Activated CD4-positive, CD25-positive, alpha-beta regulatory T cell treated with anti-CD3 and anti-CD28 coated beads, Interleukin-2, amount 50 U/mL, for 16 hours (primary cell): ENCODE measurements around the gene EPHX1.
"Not testable (repeated sequence)": the region's sequence is repeated elsewhere in the genome, so short reads cannot be mapped to it uniquely, and the experiment has no call there.

Experiments
- DNase-seq: peaks from one replicate; pipeline ENCODE4 v3.0.0-alpha.2; 2020; ENCODE audit warnings: low read depth, low spot score

EPHX1 gene

DNA sequence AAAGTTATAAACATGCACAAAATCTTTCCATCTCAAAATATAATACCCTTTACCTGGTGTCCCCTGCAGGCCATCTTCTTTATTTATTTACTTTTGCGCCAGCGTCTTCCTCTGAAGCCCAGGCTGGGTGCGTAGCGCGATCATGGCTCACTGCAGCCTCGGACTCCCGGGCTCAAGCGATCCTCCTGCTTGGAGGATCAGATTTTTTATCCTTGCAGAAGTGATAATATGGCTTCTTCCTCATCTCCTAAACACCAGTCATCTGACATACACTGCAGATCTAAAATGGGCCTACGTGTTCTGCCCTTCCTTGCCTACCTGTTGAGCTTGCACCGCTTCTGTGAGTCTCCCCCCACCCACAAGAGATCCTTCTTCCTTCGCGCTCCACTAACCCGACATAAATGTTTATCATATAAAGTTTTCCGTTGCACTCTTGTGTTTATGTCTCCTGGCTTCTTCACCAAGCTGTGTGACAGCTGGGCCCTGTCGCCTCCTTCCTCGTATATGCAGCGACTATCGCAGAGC lies 32.8 kb upstream of the EPHX1 start:
- no peak for DNase-seq

- DNase-seq, result peak; percentile 99
Observed at GRCh38 chr1:225777583-225778336, 32.2 kb upstream of the EPHX1 start, which contains the start of gene SRP9. Gene SRP9, plus strand, starts transcription at chr1:225777826. Its CDS starts 115 bp downstream, at chr1:225777941.

- DNase-seq, result no peak
Observed at GRCh38 chr1:225778337-225778669, 31.6 kb upstream of the EPHX1 start.

GRCh38 chr1:225779165-225779564 lies 30.8 kb upstream of the EPHX1 start:
- DNase-seq, result not testable (repeated sequence)

- no peak for DNase-seq
Observed at GRCh38 chr1:225780134-225780533, 29.8 kb upstream of the EPHX1 start.

DNA sequence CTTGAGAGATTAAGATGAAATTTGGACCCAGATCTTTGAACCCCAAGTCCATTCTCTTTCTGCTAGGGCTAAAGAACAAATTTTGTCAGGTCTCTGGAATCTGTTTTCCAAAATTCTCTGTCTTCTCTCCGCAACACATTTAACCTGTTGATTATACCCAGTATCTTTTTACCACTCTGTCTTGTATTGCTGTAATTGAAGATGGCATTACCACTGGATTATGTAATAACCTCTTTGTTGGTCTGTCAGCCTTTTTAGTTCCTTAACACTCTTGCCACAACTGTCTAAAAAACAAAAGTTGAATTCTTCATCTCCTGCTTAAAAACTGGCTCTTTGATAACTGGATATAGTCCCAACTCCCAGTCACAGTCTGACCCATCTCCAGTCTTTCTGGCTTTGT lies 29.3 kb upstream of the EPHX1 start:
- no peak for DNase-seq

- DNase-seq, result not testable (repeated sequence)
Observed at GRCh38 chr1:225789142-225789541, 20.8 kb upstream of the EPHX1 start.

- DNase-seq, result no peak
Observed at GRCh38 chr1:225794954-225795353, 15.0 kb upstream of the EPHX1 start.

- DNase-seq, result not testable (repeated sequence)
Observed at GRCh38 chr1:225796097-225796496, 13.8 kb upstream of the EPHX1 start.

DNA sequence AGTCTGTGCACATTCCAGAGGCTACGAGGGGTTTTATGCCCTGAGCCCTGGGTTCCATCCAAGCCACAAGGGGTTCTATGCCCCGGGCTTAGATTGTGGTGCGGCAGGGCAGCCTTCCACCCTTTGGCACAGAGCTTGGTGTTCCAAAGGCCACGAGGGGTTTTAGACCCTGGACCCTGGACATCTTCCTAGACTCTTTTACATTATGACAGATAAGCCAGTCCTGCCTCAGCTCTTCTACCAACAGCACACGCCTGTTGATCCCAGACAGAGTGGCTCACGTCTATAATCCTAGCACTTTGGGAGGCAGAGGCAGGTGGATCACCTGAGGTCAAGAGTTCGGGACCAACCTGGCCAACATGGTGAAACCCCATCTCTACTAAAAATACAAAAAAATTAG lies 8.8 kb upstream of the EPHX1 start:
- DNase-seq, result not testable (repeated sequence)

DNA sequence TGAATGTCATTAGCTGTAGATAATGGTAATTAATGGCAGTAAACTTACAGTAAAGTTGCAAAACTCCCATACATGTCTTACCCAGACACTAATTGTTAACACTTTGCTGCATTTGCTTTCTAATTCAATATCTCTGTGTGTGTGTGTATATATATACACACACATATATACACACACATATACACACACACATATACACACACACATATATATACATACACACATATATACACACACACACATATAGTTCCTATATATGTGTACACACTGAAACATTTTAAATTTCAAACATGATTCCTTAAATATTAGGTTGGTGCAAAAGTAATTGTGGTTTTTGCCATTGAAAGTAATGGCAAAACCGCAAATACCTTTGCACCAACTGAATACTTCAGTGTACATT lies 3.7 kb upstream of the EPHX1 start:
- DNase-seq, result no peak

DNA sequence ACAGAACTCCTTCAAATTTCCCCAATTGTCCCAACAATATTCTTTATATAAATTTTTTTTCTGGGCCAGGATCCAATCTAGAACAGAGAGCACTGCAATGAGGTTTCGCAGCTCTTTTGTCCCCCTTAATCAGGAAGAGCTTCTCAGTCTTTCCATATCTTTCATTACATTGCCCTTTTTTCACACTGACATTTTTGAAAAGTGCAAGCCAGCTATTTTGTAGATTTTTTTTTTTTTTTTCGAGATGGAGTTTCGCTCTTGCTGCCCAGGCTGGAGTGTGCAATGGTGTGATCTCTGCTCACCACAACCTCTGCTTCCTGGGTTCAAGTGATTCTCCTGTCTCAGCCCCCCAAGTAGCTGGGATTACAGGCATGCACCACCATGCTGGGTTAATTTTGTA lies 3.2 kb upstream of the EPHX1 start:
- DNase-seq, result not testable (repeated sequence)

DNA sequence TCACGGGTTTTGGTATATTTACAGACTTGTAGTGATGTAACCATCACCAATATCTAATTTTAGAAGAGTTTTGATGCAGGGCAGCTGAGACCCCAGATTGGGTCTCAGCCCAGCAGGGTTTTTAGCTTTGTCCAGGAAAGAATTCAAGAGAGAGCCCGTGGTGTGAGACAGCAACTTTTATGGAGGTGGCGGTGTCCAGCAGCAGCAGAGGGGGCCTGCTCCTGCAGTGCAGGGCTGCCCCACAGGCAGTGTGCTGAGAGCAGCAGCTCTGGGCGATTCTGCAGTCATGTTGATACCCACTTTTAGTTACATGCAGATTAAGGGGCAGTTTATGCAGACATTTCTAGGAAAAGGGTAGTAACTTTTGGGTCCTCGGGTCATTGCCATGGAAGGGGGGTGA lies 1.8 kb upstream of the EPHX1 start:
- DNase-seq, result no peak

GRCh38 chr1:225810579-225811538 lies 935 bp downstream of the EPHX1 start:
- DNase-seq, result not testable (repeated sequence)

- DNase-seq, result no peak
Observed at GRCh38 chr1:225811622-225812487, 1.9 kb downstream of the EPHX1 start.

GRCh38 chr1:225812488-225813213 lies 2.7 kb downstream of the EPHX1 start:
- DNase-seq, result no peak

GRCh38 chr1:225813214-225813964 lies 3.5 kb downstream of the EPHX1 start:
- no peak for DNase-seq

GRCh38 chr1:225814381-225814780 lies 4.5 kb downstream of the EPHX1 start:
- DNase-seq, result no peak

DNA sequence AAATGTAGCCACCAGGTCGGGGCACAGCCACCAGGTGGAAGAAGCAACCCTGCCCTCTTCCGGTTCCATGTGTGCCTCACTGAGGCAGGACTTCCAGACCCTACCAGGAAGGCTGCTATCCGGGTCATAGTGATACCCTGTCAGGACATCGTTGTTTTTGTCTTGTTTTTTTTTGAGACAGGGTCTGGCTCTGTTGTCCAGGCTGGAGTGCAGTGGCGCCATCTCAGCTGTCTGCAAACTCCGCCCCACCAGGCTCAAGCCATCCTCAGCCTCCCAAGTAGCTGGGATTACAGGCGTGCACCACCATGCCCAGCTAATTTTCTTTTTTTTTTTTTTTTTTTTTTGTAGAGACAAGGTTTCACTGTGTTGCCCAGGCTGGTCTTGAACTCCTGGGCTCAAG lies 5.2 kb downstream of the EPHX1 start:
- DNase-seq, result not testable (repeated sequence)
